HCT116 (cell line): ENCODE measurements around the gene CCDC192. TPM values are rescaled to one million over a fixed set of nuclear protein-coding genes. Genes with fewer than 3 reads are reported as not detected.

Source experiments
- ATAC-seq: fragments of 200-7000 bp; cut with Tn5 transposase; 2 replicates; pipeline ENCODE4 v1.9.1; 2020; ENCODE audit warnings: mild to moderate bottlenecking, moderate library complexity
- BruUV-seq: library from RNA; stranded (reverse); fragments of 400-500 nt; replicated peaks from 2 replicates; lab custom pipeline; 2021; lab: Mats Ljungman, UMichigan
- CTCF ChIA-PET: fragments of 300-600 bp; sonication (Branson Sonifier 250); formaldehyde crosslinking; loops from one replicate; lab custom pipeline; 2021; ENCODE audit warnings: antibody characterized with exemption; lab: Charles Lee
- POLR2A ChIA-PET: fragments of 300-600, 350-600 bp; sonication (Branson Sonifier 250); formaldehyde crosslinking; loops from one replicate; lab custom pipeline; 2021; ENCODE audit warnings: antibody characterized with exemption; lab: Charles Lee
- RAD21 ChIA-PET, 2 experiments: fragments of 300-600 bp; sonication (Branson Sonifier 250); formaldehyde crosslinking; loops; one replicate each; lab custom pipeline; 2023; ENCODE audit warnings: low total read pairs in 2 of 2; ENCODE audit not compliant: uncharacterized antibody in 2 of 2, unreplicated experiment in 2 of 2, low non-redundant PET in 1 of 2; lab: Charles Lee
- DNase-seq: peaks from one replicate; pipeline ENCODE4 v3.0.0-alpha.2; 2010; ENCODE audit warnings: low read depth, low spot score
- H2AFZ ChIP-seq: fragments of 200-600 bp; shearing (Covaris generic), sonication (generic); 2 replicates; pipeline ENCODE4 v1.6.1; 2017; ENCODE audit warnings: low read depth, mixed run types, mixed read lengths, antibody characterized with exemption, low read length; ENCODE audit not compliant: poor library complexity, severe bottlenecking
- H3K27ac ChIP-seq: 2 replicates; pipeline ENCODE4 v1.5.1; 2012; ENCODE audit warnings: low read depth, low read length
- H3K27me3 ChIP-seq: fragments of 200-600 bp; sonication (generic); 2 replicates; pipeline ENCODE4 v1.6.1; 2016; ENCODE audit warnings: mixed run types, low read length, mixed read lengths; ENCODE audit not compliant: insufficient read depth
- H3K36me3 ChIP-seq, 2 experiments: fragments of 200-500 bp in 1 of 2; fragments of 200-600 bp in 1 of 2; sonication (Bioruptor generic) in 1 of 2; sonication (generic) in 1 of 2; 2 replicates each; pipeline versions ENCODE4 v1.5.1 to v1.6.1; 2014 to 2016; ENCODE audit warnings: low read length in 2 of 2, inconsistent platforms in 1 of 2, mixed read lengths in 1 of 2, mixed run types in 1 of 2; ENCODE audit not compliant: insufficient read depth in 2 of 2, control insufficient read depth in 1 of 2
- H3K4me1 ChIP-seq, 2 experiments: fragments of 200-600 bp in 1 of 2; sonication (generic) in 1 of 2; 2 replicates each; pipeline versions ENCODE4 v1.5.1 to v1.6.1; 2012 to 2017; ENCODE audit warnings: low read length in 2 of 2, inconsistent platforms in 1 of 2, mild to moderate bottlenecking in 1 of 2, mixed read lengths in 1 of 2, mixed run types in 1 of 2, moderate library complexity in 1 of 2; ENCODE audit not compliant: insufficient read depth in 2 of 2, control insufficient read depth in 1 of 2
- H3K4me2 ChIP-seq: fragments of 200-600 bp; sonication (generic); 2 replicates; pipeline ENCODE4 v1.6.1; 2017; ENCODE audit warnings: mixed run types, low read length, mixed read lengths
- H3K4me3 ChIP-seq, 2 experiments: fragments of 200-600 bp in 1 of 2; sonication (generic) in 1 of 2; replicated peaks in 1 of 2; 2 replicates each; pipeline ENCODE4 v1.5.1; 2011 to 2016; ENCODE audit warnings: low read length in 2 of 2, control low read depth in 1 of 2, low read depth in 1 of 2, mild to moderate bottlenecking in 1 of 2, mixed read lengths in 1 of 2, mixed run types in 1 of 2
- H3K79me2 ChIP-seq: fragments of 200-600 bp; sonication (generic); 2 replicates; pipeline ENCODE4 v1.6.1; 2017; ENCODE audit warnings: mild to moderate bottlenecking, mixed run types, low read length, moderate library complexity, mixed read lengths; ENCODE audit not compliant: insufficient read depth
- H3K9ac ChIP-seq: fragments of 200-600 bp; sonication (generic); 2 replicates; pipeline ENCODE4 v1.6.1; 2016; ENCODE audit warnings: low read length, mixed read lengths
- H3K9me2 ChIP-seq: fragments of 200-600 bp; sonication (generic), shearing (Covaris generic); 2 replicates; pipeline ENCODE4 v1.6.1; 2017; ENCODE audit warnings: mixed run types, mild to moderate bottlenecking, moderate library complexity; ENCODE audit not compliant: insufficient read depth
- H3K9me3 ChIP-seq, 2 experiments: fragments of 200-500 bp in 1 of 2; fragments of 200-600 bp in 1 of 2; sonication (Bioruptor generic) in 1 of 2; sonication (generic) in 1 of 2; 2 replicates each; pipeline ENCODE4 v1.6.1; 2014 to 2017; ENCODE audit warnings: low read length in 2 of 2, mixed read lengths in 2 of 2, inconsistent platforms in 1 of 2, low read depth in 1 of 2, mild to moderate bottlenecking in 1 of 2, mixed run types in 1 of 2, moderate library complexity in 1 of 2; ENCODE audit not compliant: control insufficient read depth in 1 of 2, insufficient read depth in 1 of 2
- H4K20me1 ChIP-seq: fragments of 200-600 bp; sonication (generic), shearing (Covaris generic); 2 replicates; pipeline ENCODE4 v1.6.1; 2017; ENCODE audit warnings: mixed run types, mild to moderate bottlenecking, moderate library complexity; ENCODE audit not compliant: insufficient read depth
- CEBPB ChIP-seq: IDR thresholded peaks from 2 replicates; pipeline ENCODE4 v1.6.1; 2012; ENCODE audit warnings: low read depth
- EZH2 ChIP-seq: fragments of 200-600 bp; sonication (generic); IDR thresholded peaks from 2 replicates; pipeline ENCODE4 v1.6.1; 2017; ENCODE audit warnings: antibody characterized with exemption, mixed run types
- RAD21 ChIP-seq: IDR thresholded peaks from 2 replicates; pipeline ENCODE4 v1.6.1; 2012; ENCODE audit warnings: low read depth, mild to moderate bottlenecking
- SP1 ChIP-seq: IDR thresholded peaks from 2 replicates; pipeline ENCODE4 v1.6.1; 2012; ENCODE audit warnings: low read depth
- ZNF274 ChIP-seq: fragments of 200-500 bp; sonication (Bioruptor generic); IDR thresholded peaks from 2 replicates; pipeline ENCODE4 v1.6.1; 2014; ENCODE audit warnings: mild to moderate bottlenecking, low read depth, low read length, inconsistent platforms
- intact Hi-C: fragments of 100-400 bp; cut with micrococcal nuclease; formaldehyde crosslinking; loops from 2 replicates; pipeline ENCODE4 v1.10.0; 2022
- total RNA-seq: library from RNA; stranded (reverse); gene quantifications from one replicate; pipeline ENCODE4 v1.2.1, GENCODE V29; 2021; ENCODE audit not compliant: unreplicated experiment
- TF ChIP-seq, protein P1 (sequence below): IDR thresholded peaks from 2 replicates; pipeline ENCODE4 v1.6.1; 2012
- TF ChIP-seq, protein P2 (sequence below), 3 experiments: fragments of 200-600 bp in 1 of 3; sonication (generic) in 1 of 3; IDR thresholded peaks in 2 of 3; conservative IDR thresholded peaks in 1 of 3; 2 replicates each; pipeline ENCODE4 v1.5.1; 2012 to 2017; ENCODE audit warnings: low read depth in 2 of 3, low read length in 2 of 3, antibody characterized with exemption in 1 of 3, borderline replicate concordance in 1 of 3, control low read depth in 1 of 3, mild to moderate bottlenecking in 1 of 3, mixed read lengths in 1 of 3, mixed run types in 1 of 3, moderate library complexity in 1 of 3; ENCODE audit not compliant: insufficient read depth in 1 of 3

Gene CCDC192
- total RNA-seq, 1 experiment from 2014 or later, result not detected

DNA sequence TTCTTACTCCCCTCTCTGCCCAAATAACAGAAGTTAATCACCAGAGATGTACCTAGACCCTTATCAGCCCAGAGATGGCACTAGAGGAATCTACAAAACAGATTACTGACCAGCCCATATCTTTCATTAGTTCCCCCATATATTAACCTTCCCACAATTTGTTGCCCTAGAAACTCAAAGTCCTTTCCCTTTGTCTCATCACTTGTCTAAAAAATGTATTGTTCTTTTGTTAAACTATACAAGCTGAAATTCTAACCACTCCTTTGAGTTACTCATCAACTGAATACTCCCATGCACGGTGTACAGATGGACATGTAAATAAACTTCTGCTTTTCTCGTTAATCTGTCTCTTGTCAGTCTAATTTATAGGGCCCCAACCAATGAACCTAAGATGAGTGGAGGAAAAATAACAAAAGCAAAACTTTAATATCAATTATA is 130.9 kb downstream of the CCDC192 start:
- no peaks in the 10 kb centered on the region for H3K4me1 ChIP-seq
- RAD21 ChIA-PET, result no interaction called here
- H3K27ac ChIP-seq, result no peak overlapping the region
- no peak overlapping the region for H3K9ac ChIP-seq
- no peaks in the 10 kb centered on the region for H3K27me3 ChIP-seq
- H2AFZ ChIP-seq, result no peak overlapping the region
- no peaks in the 10 kb centered on the region for H3K79me2 ChIP-seq
- H4K20me1 ChIP-seq, result no peaks in the 10 kb centered on the region
- no peaks in the 10 kb centered on the region for H3K9me2 ChIP-seq
- DNase-seq, result no peak
- POLR2A ChIA-PET, result no interaction called here
- H3K36me3 ChIP-seq, result no peaks in the 10 kb centered on the region
- intact Hi-C loops, result no loop called here
- BruUV-seq, result no TSS peak
- no peaks in the 10 kb centered on the region for H3K9me3 ChIP-seq
- TF ChIP-seq, protein P1, sequence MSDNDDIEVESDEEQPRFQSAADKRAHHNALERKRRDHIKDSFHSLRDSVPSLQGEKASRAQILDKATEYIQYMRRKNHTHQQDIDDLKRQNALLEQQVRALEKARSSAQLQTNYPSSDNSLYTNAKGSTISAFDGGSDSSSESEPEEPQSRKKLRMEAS, result no peak
- TF ChIP-seq SP1 (no peak), CEBPB (no peak), EZH2 (no peak), RAD21 (peak; percentile 31; the same call in 1 of the 2 replicates)
- TF ChIP-seq, all 23 proteins: peak for 1
- H3K4me3 ChIP-seq, result no peak overlapping the region
- CTCF ChIA-PET, result interaction anchor here (0.9 kb wide), 1 partner anchor 44 kb away, joined by 3 read pairs; no protein-coding TSS in a partner anchor
- H3K4me2 ChIP-seq, result no peak overlapping the region
- ATAC-seq, result no peak

DNA sequence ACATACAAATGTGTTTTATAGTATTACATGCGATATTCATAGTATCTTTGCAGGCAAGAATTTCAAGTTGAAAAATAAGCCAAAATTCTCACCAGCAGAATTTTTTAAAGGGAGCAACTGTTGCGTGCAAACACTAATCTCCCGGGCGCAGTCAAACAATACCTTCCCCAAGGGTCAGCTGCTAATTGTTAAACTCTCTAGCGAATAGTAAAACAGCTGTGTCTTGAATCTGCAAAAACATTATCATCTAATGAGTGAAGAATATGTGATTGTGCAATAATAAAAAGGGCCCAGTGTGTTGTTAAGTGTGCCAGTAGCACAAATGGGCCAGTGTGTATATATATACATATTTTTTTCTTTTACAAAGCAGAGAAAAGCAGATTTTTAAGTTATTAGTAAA is 131.4 kb downstream of the CCDC192 start:
- CTCF ChIA-PET, result no interaction called here
- no peak overlapping the region for H3K9ac ChIP-seq

More for the DNA sequence above, 131.4 kb downstream of the CCDC192 start:
- BruUV-seq, result no TSS peak
- no peaks in the 10 kb centered on the region for H3K27me3 ChIP-seq
- RAD21 ChIA-PET, result no interaction called here
- no peaks in the 10 kb centered on the region for H3K4me1 ChIP-seq
- no peaks in the 10 kb centered on the region for H3K9me3 ChIP-seq
- ATAC-seq, result no peak
- intact Hi-C loops, result no loop called here
- H4K20me1 ChIP-seq, result no peaks in the 10 kb centered on the region
- POLR2A ChIA-PET, result no interaction called here
- no peak overlapping the region for H3K27ac ChIP-seq
- no peak overlapping the region for H3K4me2 ChIP-seq
- TF ChIP-seq, protein P2, sequence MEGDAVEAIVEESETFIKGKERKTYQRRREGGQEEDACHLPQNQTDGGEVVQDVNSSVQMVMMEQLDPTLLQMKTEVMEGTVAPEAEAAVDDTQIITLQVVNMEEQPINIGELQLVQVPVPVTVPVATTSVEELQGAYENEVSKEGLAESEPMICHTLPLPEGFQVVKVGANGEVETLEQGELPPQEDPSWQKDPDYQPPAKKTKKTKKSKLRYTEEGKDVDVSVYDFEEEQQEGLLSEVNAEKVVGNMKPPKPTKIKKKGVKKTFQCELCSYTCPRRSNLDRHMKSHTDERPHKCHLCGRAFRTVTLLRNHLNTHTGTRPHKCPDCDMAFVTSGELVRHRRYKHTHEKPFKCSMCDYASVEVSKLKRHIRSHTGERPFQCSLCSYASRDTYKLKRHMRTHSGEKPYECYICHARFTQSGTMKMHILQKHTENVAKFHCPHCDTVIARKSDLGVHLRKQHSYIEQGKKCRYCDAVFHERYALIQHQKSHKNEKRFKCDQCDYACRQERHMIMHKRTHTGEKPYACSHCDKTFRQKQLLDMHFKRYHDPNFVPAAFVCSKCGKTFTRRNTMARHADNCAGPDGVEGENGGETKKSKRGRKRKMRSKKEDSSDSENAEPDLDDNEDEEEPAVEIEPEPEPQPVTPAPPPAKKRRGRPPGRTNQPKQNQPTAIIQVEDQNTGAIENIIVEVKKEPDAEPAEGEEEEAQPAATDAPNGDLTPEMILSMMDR (IDR thresholded peaks at IDR 0.05 in 2 of 3, conservative IDR thresholded peaks at IDR 0.05 in 1 of 3; ENCODE audit: borderline replicate concordance in 1 of 3, insufficient read depth in 1 of 3, low read depth in 2 of 3, low read length in 2 of 3), result no peak
- no peak for TF ChIP-seq ZNF274
- H2AFZ ChIP-seq, result no peak overlapping the region
- no peak overlapping the region for H3K4me3 ChIP-seq
- no peaks in the 10 kb centered on the region for H3K9me2 ChIP-seq
- H3K36me3 ChIP-seq, result no peaks in the 10 kb centered on the region
- no peaks in the 10 kb centered on the region for H3K79me2 ChIP-seq
- DNase-seq, result no peak
